Trophoblast cell (in vitro differentiated cells and primary cell): ENCODE data around the gene USP35.

Source experiments
- DNase-seq, 2 donors: peaks; one replicate each; pipeline ENCODE4 v3.0.0-alpha.2; 2016
- H2AFZ ChIP-seq: 2 replicates; pipeline ENCODE4 v1.6.1; 2013; ENCODE audit warnings: low read length, moderate library complexity, mild to moderate bottlenecking; ENCODE audit not compliant: insufficient read depth, poor library complexity
- H2AK5ac ChIP-seq: 2 replicates; pipeline ENCODE4 v1.6.1; 2013; ENCODE audit warnings: mild to moderate bottlenecking, low read length
- H2BK120ac ChIP-seq: 2 replicates; pipeline ENCODE4 v1.6.1; 2013; ENCODE audit warnings: low read length, mild to moderate bottlenecking, moderate library complexity; ENCODE audit not compliant: insufficient read depth, poor library complexity
- H2BK12ac ChIP-seq: 2 replicates; pipeline ENCODE4 v1.6.1; 2013; ENCODE audit warnings: mild to moderate bottlenecking, low read length, moderate library complexity
- H2BK5ac ChIP-seq: 2 replicates; pipeline ENCODE4 v1.6.1; 2013; ENCODE audit warnings: low read length, low read depth, moderate library complexity, mild to moderate bottlenecking; ENCODE audit not compliant: poor library complexity
- H3K14ac ChIP-seq: 2 replicates; pipeline ENCODE4 v1.6.1; 2013; ENCODE audit warnings: mild to moderate bottlenecking, low read length
- H3K18ac ChIP-seq: 2 replicates; pipeline ENCODE4 v1.6.1; 2013; ENCODE audit warnings: mild to moderate bottlenecking, low read length
- H3K23ac ChIP-seq: 2 replicates; pipeline ENCODE4 v1.6.1; 2013; ENCODE audit warnings: low read length
- H3K27ac ChIP-seq: 2 replicates; pipeline ENCODE4 v1.5.1; 2013; ENCODE audit warnings: low read depth, mild to moderate bottlenecking, inconsistent platforms, low read length, moderate library complexity
- H3K27me3 ChIP-seq: 2 replicates; pipeline ENCODE4 v1.6.1; 2013; ENCODE audit warnings: inconsistent platforms, mild to moderate bottlenecking, low read length, moderate library complexity; ENCODE audit not compliant: insufficient read depth
- H3K36me3 ChIP-seq, 2 experiments: 1 replicate in 1 of 2; 2 replicates in 1 of 2; pipeline ENCODE4 v1.6.1; 2013; ENCODE audit warnings: low read length in 2 of 2, mild to moderate bottlenecking in 2 of 2, moderate library complexity in 1 of 2; ENCODE audit not compliant: insufficient read depth in 2 of 2, control insufficient read depth in 1 of 2
- H3K4ac ChIP-seq: 2 replicates; pipeline ENCODE4 v1.6.1; 2013; ENCODE audit warnings: low read depth, mild to moderate bottlenecking, low read length, moderate library complexity
- H3K4me1 ChIP-seq, 2 experiments: 1 replicate in 1 of 2; 2 replicates in 1 of 2; pipeline ENCODE4 v1.6.1; 2013; ENCODE audit warnings: low read length in 2 of 2, mild to moderate bottlenecking in 2 of 2, moderate library complexity in 1 of 2; ENCODE audit not compliant: insufficient read depth in 2 of 2, control insufficient read depth in 1 of 2
- H3K4me2 ChIP-seq: 2 replicates; pipeline ENCODE4 v1.6.1; 2013; ENCODE audit warnings: inconsistent platforms, mild to moderate bottlenecking, low read length, moderate library complexity
- H3K4me3 ChIP-seq: 2 replicates; pipeline ENCODE4 v1.5.1; 2013; ENCODE audit warnings: mild to moderate bottlenecking, low read depth, low read length, inconsistent platforms
- H3K79me1 ChIP-seq: one replicate; pipeline ENCODE4 v1.6.1; 2013; ENCODE audit warnings: low read length
- H3K79me2 ChIP-seq: 2 replicates; pipeline ENCODE4 v1.6.1; 2013; ENCODE audit warnings: low read length, mild to moderate bottlenecking; ENCODE audit not compliant: control insufficient read depth, insufficient read depth, poor library complexity
- H3K9ac ChIP-seq: 2 replicates; pipeline ENCODE4 v1.6.1; 2013; ENCODE audit warnings: mild to moderate bottlenecking, low read length
- H3K9me3 ChIP-seq: 2 replicates; pipeline ENCODE4 v1.6.1; 2013; ENCODE audit warnings: low read depth, mild to moderate bottlenecking, control low read depth, inconsistent platforms, low read length; ENCODE audit not compliant: insufficient read depth
- H4K12ac ChIP-seq: 2 replicates; pipeline ENCODE4 v1.6.1; 2013; ENCODE audit warnings: low read depth, mild to moderate bottlenecking, low read length, moderate library complexity
- H4K8ac ChIP-seq: 2 replicates; pipeline ENCODE4 v1.6.1; 2013; ENCODE audit warnings: low read depth, mild to moderate bottlenecking, low read length, moderate library complexity
- H4K91ac ChIP-seq: one replicate; pipeline ENCODE4 v1.6.1; 2013; ENCODE audit warnings: low read depth, mild to moderate bottlenecking, low read length, moderate library complexity
- WGBS: extraction: QIAGEN DNeasy Blood & Tissue Kit; methylation state at CpG from one replicate; pipeline ENCODE4 v1.1.7; 2013; ENCODE audit warnings: missing lambda C conversion rate; ENCODE audit not compliant: insufficient read length, insufficient coverage; ENCODE audit errors: extremely low coverage; 5-methylcytosine and 5-hydroxymethylcytosine counted together

The USP35 gene

DNA sequence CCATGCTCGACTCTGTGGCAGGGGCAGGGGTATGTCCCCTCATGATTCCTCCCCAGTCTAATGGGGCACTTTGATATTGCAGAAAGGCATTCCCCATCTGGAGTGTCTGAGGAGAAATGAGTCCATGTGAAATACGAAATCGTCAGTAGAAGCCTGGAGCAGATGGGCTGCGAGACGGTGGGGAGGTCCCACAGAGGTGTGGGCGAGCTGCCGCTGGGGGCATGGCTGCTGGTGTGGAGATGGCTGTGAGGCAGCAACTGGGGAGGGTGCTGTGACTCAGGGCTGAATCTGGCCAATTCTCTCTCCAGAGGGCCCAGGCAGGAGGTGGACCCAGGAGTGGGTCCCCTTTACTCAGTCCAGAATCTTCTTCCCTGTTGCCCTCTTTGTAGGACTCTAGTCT is 11.5 kb upstream of the USP35 start:
- H2AFZ ChIP-seq, result no peak overlapping the region
- H3K14ac ChIP-seq, result no peak overlapping the region
- H3K9ac ChIP-seq, result no peak overlapping the region
- no peak overlapping the region for H4K91ac ChIP-seq
- H4K8ac ChIP-seq, result no peak overlapping the region
- H3K79me1 ChIP-seq, result peaks cover 6% of the 10 kb centered on the region
- H3K27ac ChIP-seq, result no peak overlapping the region
- no peak for DNase-seq
- H3K36me3 ChIP-seq, result peaks cover 28 to 31% of the 10 kb centered on the region in 2 experiments
- H3K9me3 ChIP-seq, result no peaks in the 10 kb centered on the region
- no peak overlapping the region for H3K4ac ChIP-seq
- peaks cover 5 to 12% of the 10 kb centered on the region in 2 experiments for H3K4me1 ChIP-seq
- no peak overlapping the region for H3K23ac ChIP-seq
- H3K4me2 ChIP-seq, result no peak overlapping the region
- WGBS, result no CpG with 5 or more reads among the region's 7 CpGs
- no peak overlapping the region for H3K4me3 ChIP-seq
- H4K12ac ChIP-seq, result no peak overlapping the region
- H3K18ac ChIP-seq, result no peak overlapping the region
- peak overlapping the region; percentile 7 for H2BK120ac ChIP-seq
- no peaks in the 10 kb centered on the region for H3K79me2 ChIP-seq
- peak overlapping the region; percentile 1 for H2BK12ac ChIP-seq
- no peak overlapping the region for H2AK5ac ChIP-seq
- H3K27me3 ChIP-seq, result no peaks in the 10 kb centered on the region
- no peak overlapping the region for H2BK5ac ChIP-seq

GRCh38 chr11:78179459-78180071 is 9.2 kb upstream of the USP35 start:
- H4K8ac ChIP-seq, result no peak overlapping the region
- peaks cover 12 to 14% of the 10 kb centered on the region in 2 experiments for H3K36me3 ChIP-seq
- peak; percentile 17 to 19 for DNase-seq
- H3K18ac ChIP-seq, result peak overlapping the region; percentile 8
- no peak overlapping the region for H2BK12ac ChIP-seq
- H2BK5ac ChIP-seq, result peak overlapping the region; percentile 18
- H3K4me2 ChIP-seq, result no peak overlapping the region
- peaks cover 5 to 16% of the 10 kb centered on the region in 2 experiments for H3K4me1 ChIP-seq
- H3K14ac ChIP-seq, result no peak overlapping the region
- no peaks in the 10 kb centered on the region for H3K27me3 ChIP-seq
- H3K79me2 ChIP-seq, result no peaks in the 10 kb centered on the region
- no peak overlapping the region for H3K4me3 ChIP-seq
- H4K12ac ChIP-seq, result no peak overlapping the region
- H3K27ac ChIP-seq, result peak overlapping the region; percentile 25
- peaks cover 6% of the 10 kb centered on the region for H3K79me1 ChIP-seq
- H3K9ac ChIP-seq, result no peak overlapping the region
- peak overlapping the region; percentile 16 for H2AK5ac ChIP-seq
- no CpG with 5 or more reads among the region's 7 CpGs for WGBS
- H3K23ac ChIP-seq, result no peak overlapping the region
- H3K4ac ChIP-seq, result no peak overlapping the region
- H3K9me3 ChIP-seq, result no peaks in the 10 kb centered on the region
- H2BK120ac ChIP-seq, result no peak overlapping the region
- no peak overlapping the region for H2AFZ ChIP-seq
- peak overlapping the region; percentile 54 for H4K91ac ChIP-seq

DNA sequence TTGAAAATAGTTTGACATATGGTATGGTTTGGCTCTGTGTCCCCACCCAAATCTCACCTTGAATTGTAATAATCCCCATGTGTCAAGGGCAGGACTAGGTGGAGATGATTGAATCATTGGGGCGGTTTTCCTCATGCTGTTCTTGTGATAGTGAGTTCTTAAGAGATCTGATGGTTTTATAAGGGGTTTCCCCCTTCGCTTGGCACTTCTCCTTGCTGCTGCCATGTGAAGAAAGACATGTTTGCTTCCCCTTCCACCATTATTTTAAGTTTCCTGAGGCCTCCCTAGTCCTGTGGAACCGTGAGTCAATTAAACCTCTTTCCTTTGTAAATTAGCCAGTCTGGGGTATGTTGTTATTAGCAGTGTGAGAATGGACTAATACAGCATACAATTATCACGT is 8.0 kb upstream of the USP35 start:
- Histone ChIP-seq H3K4me3 (no peak overlapping the region), H3K79me1 (peaks cover 6% of the 10 kb centered on the region), H3K9me3 (no peaks in the 10 kb centered on the region), H3K79me2 (no peaks in the 10 kb centered on the region), H3K4me1 (peaks cover 5 to 18% of the 10 kb centered on the region in 2 experiments), H3K27ac (no peak overlapping the region), H3K4me2 (no peak overlapping the region), H4K8ac (no peak overlapping the region), H2AK5ac (no peak overlapping the region), H2AFZ (no peak overlapping the region), H4K12ac (no peak overlapping the region), H3K23ac (no peak overlapping the region), H4K91ac (no peak overlapping the region), H2BK12ac (no peak overlapping the region), H3K9ac (no peak overlapping the region), H3K27me3 (no peaks in the 10 kb centered on the region), H2BK5ac (no peak overlapping the region), H3K36me3 (peaks cover 12 to 17% of the 10 kb centered on the region in 2 experiments), H3K14ac (no peak overlapping the region), H3K4ac (no peak overlapping the region), H2BK120ac (no peak overlapping the region), H3K18ac (no peak overlapping the region)
- no CpG with 5 or more reads among the region's 4 CpGs for WGBS
- DNase-seq, result no peak

DNA sequence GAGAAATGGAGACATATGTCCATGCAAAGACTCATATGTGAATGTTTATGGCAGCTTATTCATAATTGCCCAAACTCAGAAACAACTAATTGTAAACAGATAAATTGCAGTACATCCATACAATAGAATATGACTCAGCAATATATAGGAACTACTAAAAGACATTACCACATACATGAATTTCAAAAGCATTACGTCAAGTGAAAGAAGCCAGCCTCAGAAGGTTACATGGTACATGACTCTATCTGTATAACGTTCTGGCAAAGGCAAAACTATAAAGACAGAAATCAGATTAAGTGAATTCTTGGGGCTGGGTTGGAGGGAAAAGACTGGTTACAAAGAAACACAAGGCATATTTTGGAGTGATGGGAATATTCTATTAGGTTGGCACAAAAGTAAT is 7.5 kb upstream of the USP35 start:
- Histone ChIP-seq H2AFZ (no peak overlapping the region), H2BK120ac (no peak overlapping the region), H2BK12ac (no peak overlapping the region), H4K91ac (no peak overlapping the region), H2AK5ac (no peak overlapping the region), H3K14ac (no peak overlapping the region), H3K9me3 (no peaks in the 10 kb centered on the region), H3K4me1 (peaks cover 5 to 18% of the 10 kb centered on the region in 2 experiments), H3K79me2 (no peaks in the 10 kb centered on the region), H3K27ac (no peak overlapping the region), H3K4me2 (no peak overlapping the region), H3K23ac (no peak overlapping the region), H3K36me3 (peaks cover 10 to 15% of the 10 kb centered on the region in 2 experiments), H4K8ac (no peak overlapping the region), H4K12ac (no peak overlapping the region), H3K79me1 (peaks cover 6% of the 10 kb centered on the region), H3K9ac (no peak overlapping the region), H3K18ac (no peak overlapping the region), H2BK5ac (no peak overlapping the region), H3K27me3 (no peaks in the 10 kb centered on the region), H3K4me3 (no peak overlapping the region), H3K4ac (no peak overlapping the region)
- DNase-seq, result peak in 1 of 2 donors; percentile 30
- whole genome bisulfite sequencing, result no CpG with 5 or more reads among the region's 2 CpGs
